Thyroid gland (tissue), 4 donors: ENCODE measurements around the gene GPBP1L1. TPM values are rescaled to one million over a fixed set of nuclear protein-coding genes. Genes with fewer than 3 reads are reported as not detected.
"Not testable (repeated sequence)": the region's sequence is repeated elsewhere in the genome, so short reads cannot be mapped to it uniquely, and the experiment has no call there.

ENCODE experiments used
- DNase-seq, 2 donors: peaks; one replicate each; pipeline ENCODE4 v3.0.0-alpha.2; 2019
- H3K27ac ChIP-seq, 3 donors: fragments of 200-600 bp; sonication (generic); 1 replicate in 2 of 3; 2 replicates in 1 of 3; pipeline ENCODE4 v1.5.1; 2016 to 2019; ENCODE audit warnings: mild to moderate bottlenecking in 1 of 3, moderate library complexity in 1 of 3
- H3K27me3 ChIP-seq: fragments of 200-600 bp; sonication (generic); one replicate; pipeline ENCODE4 v1.5.1; 2019
- H3K36me3 ChIP-seq, 2 donors: fragments of 200-600 bp; sonication (generic); one replicate each; pipeline ENCODE4 v1.5.1; 2016 to 2019
- H3K4me1 ChIP-seq, 2 donors: fragments of 200-600 bp; sonication (generic); one replicate each; pipeline ENCODE4 v1.5.1; 2017 to 2019
- H3K4me3 ChIP-seq, 3 donors: fragments of 200-600 bp; sonication (generic); replicated peaks in 1 of 3; 1 replicate in 2 of 3; 2 replicates in 1 of 3; pipeline ENCODE4 v1.5.1; 2016; ENCODE audit warnings: mild to moderate bottlenecking in 1 of 3
- H3K9me3 ChIP-seq: fragments of 200-600 bp; sonication (generic); one replicate; pipeline ENCODE4 v1.5.1; 2017
- CTCF ChIP-seq, 6 experiments: fragments of 200-600 bp in 3 of 6; fragments of 450-650 bp in 3 of 6; sonication (generic) in 3 of 6; IDR thresholded peaks; one replicate each; pipeline ENCODE4 v1.5.1; 2016 to 2019; ENCODE audit warnings: antibody characterized with exemption in 6 of 6, mild to moderate bottlenecking in 2 of 6, inconsistent platforms in 1 of 6, moderate library complexity in 1 of 6
- POLR2A ChIP-seq, 2 donors: fragments of 450-650 bp; IDR thresholded peaks; one replicate each; pipeline ENCODE4 v1.6.1; 2017; ENCODE audit warnings: antibody characterized with exemption in 2 of 2, mild to moderate bottlenecking in 2 of 2, moderate library complexity in 1 of 2
- WGBS, 2 donors: methylation state at CpG; one replicate each; pipeline ENCODE4 v1.1.5; 2017; 5-methylcytosine and 5-hydroxymethylcytosine counted together
- intact Hi-C: fragments of 100-400 bp; cut with DNase I; formaldehyde crosslinking; loops from one replicate; pipeline ENCODE4 v1.15.1; 2023
- total RNA-seq, 4 donors: library from RNA; depleted of rRNA; stranded (reverse); fragments of >200 nt; gene quantifications; one replicate each; pipeline ENCODE4 v1.2.3, GENCODE V29; 2016

GPBP1L1 gene
- total RNA-seq, 4 donors from 2014 or later: 146 to 220 (median 176) TPM

GRCh38 chr1:45608175-45609156 lies 77.9 kb downstream of the GPBP1L1 start:
- DNase-seq: no peak
- Histone ChIP-seq H3K4me3 (no peak overlapping the region), H3K9me3 (no peaks in the 10 kb centered on the region), H3K27me3 (no peaks in the 10 kb centered on the region), H3K27ac (no peak overlapping the region), H3K4me1 (no peaks in the 10 kb centered on the region), H3K36me3 (peaks cover 0 to 12% of the 10 kb centered on the region in 2 donors)
- TF ChIP-seq POLR2A (IDR thresholded peaks at IDR 0.05): no peak
- TF ChIP-seq CTCF (IDR thresholded peaks at IDR 0.05): no peak
- intact Hi-C loops: no loop called here
- WGBS, 2 donors: 83 to 85% methylated on average over 5 of the region's 5 CpGs

GRCh38 chr1:45607404-45608074 lies 78.8 kb downstream of the GPBP1L1 start:
- 70 to 81% methylated on average over 6 of the region's 6 CpGs for WGBS, 2 donors
- Histone ChIP-seq H3K9me3 (no peaks in the 10 kb centered on the region), H3K4me3 (no peak overlapping the region), H3K4me1 (no peaks in the 10 kb centered on the region), H3K27ac (no peak overlapping the region), H3K36me3 (peaks cover 0 to 8% of the 10 kb centered on the region in 2 donors), H3K27me3 (no peaks in the 10 kb centered on the region)
- intact Hi-C loops: no loop called here
- TF ChIP-seq CTCF (IDR thresholded peaks at IDR 0.05): no peak
- TF ChIP-seq POLR2A (IDR thresholded peaks at IDR 0.05): no peak
- DNase-seq: no peak

GRCh38 chr1:45604239-45604638 lies 82.1 kb downstream of the GPBP1L1 start:
- Histone ChIP-seq H3K4me1 (no peaks in the 10 kb centered on the region), H3K4me3 (no peak overlapping the region), H3K27ac (no peak overlapping the region), H3K27me3 (no peaks in the 10 kb centered on the region), H3K9me3 (no peaks in the 10 kb centered on the region), H3K36me3 (peaks cover 0 to 3% of the 10 kb centered on the region in 2 donors)
- DNase-seq: no peak
- TF ChIP-seq POLR2A (IDR thresholded peaks at IDR 0.05): no peak
- intact Hi-C loops: no loop called here
- 96 to 97% methylated on average over 2 of the region's 2 CpGs for WGBS, 2 donors

GRCh38 chr1:45596765-45597164 lies 89.6 kb downstream of the GPBP1L1 start:
- H3K4me3 ChIP-seq, intact Hi-C loops, H3K9me3 ChIP-seq, H3K27ac ChIP-seq, H3K4me1 ChIP-seq, H3K27me3 ChIP-seq, DNase-seq, H3K36me3 ChIP-seq: not testable (repeated sequence)
- 97 to 99% methylated on average over 8 of the region's 8 CpGs for WGBS, 2 donors

- H3K36me3 ChIP-seq: no peaks in the 10 kb centered on the region
These were observed 91.9 kb downstream of the GPBP1L1 start for GRCh38 chr1:45594412-45594811.

More at GRCh38 chr1:45594412-45594811, 91.9 kb downstream of the GPBP1L1 start:
- H3K27me3 ChIP-seq: no peaks in the 10 kb centered on the region
- no peak for DNase-seq
- intact Hi-C loops: no loop called here
- H3K9me3 ChIP-seq: no peaks in the 10 kb centered on the region
- H3K4me3 ChIP-seq: no peak overlapping the region
- no peak overlapping the region for H3K27ac ChIP-seq
- peaks cover 10 to 15% of the 10 kb centered on the region in 2 donors for H3K4me1 ChIP-seq
- WGBS, 2 donors: 91 to 95% methylated on average over 4 of the region's 4 CpGs
- no peak for TF ChIP-seq CTCF (IDR thresholded peaks at IDR 0.05)
- TF ChIP-seq POLR2A (IDR thresholded peaks at IDR 0.05): no peak
